Prostate gland (tissue), 2 donors: ENCODE results near the gene ZNF576.

ENCODE experiments used
- POLR2AphosphoS5 ChIP-seq: sonication (generic); formaldehyde crosslinking; IDR thresholded peaks from one replicate; pipeline ENCODE4 v1.6.1; 2017; ENCODE audit warnings: antibody characterized with exemption
- TF ChIP-seq, protein P1 (sequence below), 4 experiments: fragments of 200-600 bp in 2 of 4; fragments of 450-650 bp in 2 of 4; sonication (generic) in 2 of 4; IDR thresholded peaks; 1 replicate in 3 of 4; 2 replicates in 1 of 4; pipeline ENCODE4 v1.5.1; 2016 to 2019; ENCODE audit warnings: antibody characterized with exemption in 4 of 4, mild to moderate bottlenecking in 2 of 4, moderate library complexity in 2 of 4

DNA sequence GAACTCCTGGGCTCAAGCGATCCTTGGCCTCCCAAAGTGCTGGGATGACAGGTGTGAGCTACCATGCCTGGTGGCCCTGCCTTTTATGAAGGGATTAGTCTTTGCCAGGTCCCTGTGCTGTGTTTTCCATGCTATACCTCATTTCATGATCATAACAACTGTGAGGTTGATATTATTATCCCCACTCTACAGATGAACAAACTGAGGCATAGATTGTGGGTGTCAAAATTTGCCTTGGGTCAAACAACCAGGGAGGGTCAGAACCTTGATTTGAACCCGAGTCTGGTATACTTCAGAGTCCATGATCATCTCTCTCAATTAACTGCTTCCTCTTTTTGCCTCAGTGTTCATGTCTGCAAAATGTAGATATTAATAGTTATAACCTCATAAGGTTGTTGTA lies 13.9 kb upstream of the ZNF576 start:
- TF ChIP-seq, protein P1, sequence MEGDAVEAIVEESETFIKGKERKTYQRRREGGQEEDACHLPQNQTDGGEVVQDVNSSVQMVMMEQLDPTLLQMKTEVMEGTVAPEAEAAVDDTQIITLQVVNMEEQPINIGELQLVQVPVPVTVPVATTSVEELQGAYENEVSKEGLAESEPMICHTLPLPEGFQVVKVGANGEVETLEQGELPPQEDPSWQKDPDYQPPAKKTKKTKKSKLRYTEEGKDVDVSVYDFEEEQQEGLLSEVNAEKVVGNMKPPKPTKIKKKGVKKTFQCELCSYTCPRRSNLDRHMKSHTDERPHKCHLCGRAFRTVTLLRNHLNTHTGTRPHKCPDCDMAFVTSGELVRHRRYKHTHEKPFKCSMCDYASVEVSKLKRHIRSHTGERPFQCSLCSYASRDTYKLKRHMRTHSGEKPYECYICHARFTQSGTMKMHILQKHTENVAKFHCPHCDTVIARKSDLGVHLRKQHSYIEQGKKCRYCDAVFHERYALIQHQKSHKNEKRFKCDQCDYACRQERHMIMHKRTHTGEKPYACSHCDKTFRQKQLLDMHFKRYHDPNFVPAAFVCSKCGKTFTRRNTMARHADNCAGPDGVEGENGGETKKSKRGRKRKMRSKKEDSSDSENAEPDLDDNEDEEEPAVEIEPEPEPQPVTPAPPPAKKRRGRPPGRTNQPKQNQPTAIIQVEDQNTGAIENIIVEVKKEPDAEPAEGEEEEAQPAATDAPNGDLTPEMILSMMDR (IDR thresholded peaks at IDR 0.05) = no peak
- TF ChIP-seq POLR2AphosphoS5 = no peak
